Activated T-cell treated with anti-CD3 and anti-CD28 coated beads for 1 hour (primary cell): ENCODE measurements around the gene EFTUD2.
"Not testable (repeated sequence)": the region's sequence is repeated elsewhere in the genome, so short reads cannot be mapped to it uniquely, and the experiment has no call there.

Source experiments
- DNase-seq: peaks from one replicate; pipeline ENCODE4 v3.0.0-alpha.2; 2020; ENCODE audit warnings: low read depth

EFTUD2 gene

GRCh38 chr17:44848961-44849489, 50.2 kb downstream of the EFTUD2 start:
- DNase-seq, result no peak

GRCh38 chr17:44848257-44848795, 50.9 kb downstream of the EFTUD2 start:
- no peak for DNase-seq

- DNase-seq, result no peak
Measured at GRCh38 chr17:44847586-44847985, 51.7 kb downstream of the EFTUD2 start, which contains the start of gene HIGD1B. HIGD1B (plus strand) TSS chr17:44847883; CDS start chr17:44848153, 270 bp downstream.

- DNase-seq, result no peak
Measured at GRCh38 chr17:44846206-44846605, 53.0 kb downstream of the EFTUD2 start.

GRCh38 chr17:44844390-44844830, 54.8 kb downstream of the EFTUD2 start:
- no peak for DNase-seq

GRCh38 chr17:44842748-44843147, 56.5 kb downstream of the EFTUD2 start:
- no peak for DNase-seq

- no peak for DNase-seq
Measured at GRCh38 chr17:44840936-44841335, 58.3 kb downstream of the EFTUD2 start.

- no peak for DNase-seq
Measured at GRCh38 chr17:44840274-44840673, 59.0 kb downstream of the EFTUD2 start.

- no peak for DNase-seq
Measured at GRCh38 chr17:44837196-44837595, 62.0 kb downstream of the EFTUD2 start.

GRCh38 chr17:44832805-44833204, 66.4 kb downstream of the EFTUD2 start:
- no peak for DNase-seq

- no peak for DNase-seq
Measured at GRCh38 chr17:44831371-44831770, 67.9 kb downstream of the EFTUD2 start.

GRCh38 chr17:44830359-44831288, 68.6 kb downstream of the EFTUD2 start:
- no peak for DNase-seq

GRCh38 chr17:44829523-44830358, 69.5 kb downstream of the EFTUD2 start, which contains the start of gene GJC1:
GJC1 (minus strand) TSS chr17:44830287; CDS start chr17:44805817, 24,470 bp downstream.
- DNase-seq, result no peak

GRCh38 chr17:44828919-44829522, 70.2 kb downstream of the EFTUD2 start:
- DNase-seq, result no peak

GRCh38 chr17:44827863-44828262, 71.4 kb downstream of the EFTUD2 start:
- no peak for DNase-seq

- no peak for DNase-seq
Measured at GRCh38 chr17:44826123-44826790, 73.0 kb downstream of the EFTUD2 start.

GRCh38 chr17:44825236-44825635, 74.0 kb downstream of the EFTUD2 start:
- DNase-seq, result not testable (repeated sequence)

GRCh38 chr17:44820631-44821212, 78.5 kb downstream of the EFTUD2 start:
- no peak for DNase-seq

GRCh38 chr17:44818508-44818907, 80.7 kb downstream of the EFTUD2 start:
- not testable (repeated sequence) for DNase-seq

GRCh38 chr17:44812263-44812662, 87.0 kb downstream of the EFTUD2 start:
- DNase-seq, result no peak
